ENCODE measurements around the gene FASTK.

- TF ChIP-seq, protein P1, sequence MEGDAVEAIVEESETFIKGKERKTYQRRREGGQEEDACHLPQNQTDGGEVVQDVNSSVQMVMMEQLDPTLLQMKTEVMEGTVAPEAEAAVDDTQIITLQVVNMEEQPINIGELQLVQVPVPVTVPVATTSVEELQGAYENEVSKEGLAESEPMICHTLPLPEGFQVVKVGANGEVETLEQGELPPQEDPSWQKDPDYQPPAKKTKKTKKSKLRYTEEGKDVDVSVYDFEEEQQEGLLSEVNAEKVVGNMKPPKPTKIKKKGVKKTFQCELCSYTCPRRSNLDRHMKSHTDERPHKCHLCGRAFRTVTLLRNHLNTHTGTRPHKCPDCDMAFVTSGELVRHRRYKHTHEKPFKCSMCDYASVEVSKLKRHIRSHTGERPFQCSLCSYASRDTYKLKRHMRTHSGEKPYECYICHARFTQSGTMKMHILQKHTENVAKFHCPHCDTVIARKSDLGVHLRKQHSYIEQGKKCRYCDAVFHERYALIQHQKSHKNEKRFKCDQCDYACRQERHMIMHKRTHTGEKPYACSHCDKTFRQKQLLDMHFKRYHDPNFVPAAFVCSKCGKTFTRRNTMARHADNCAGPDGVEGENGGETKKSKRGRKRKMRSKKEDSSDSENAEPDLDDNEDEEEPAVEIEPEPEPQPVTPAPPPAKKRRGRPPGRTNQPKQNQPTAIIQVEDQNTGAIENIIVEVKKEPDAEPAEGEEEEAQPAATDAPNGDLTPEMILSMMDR (conservative IDR thresholded peaks at IDR 0.05) = no peak
- TF ChIP-seq ZFX (IDR thresholded peaks at IDR 0.05) = no peak
These were observed 15.1 kb downstream of the FASTK start for GRCh38 chr7:151065516-151065915.
